ENCODE results near the gene MRPL1. TPM values are rescaled to one million over a fixed set of nuclear protein-coding genes. Genes with fewer than 3 reads are reported as not detected.
A peak's percentile ranks its signal among the peaks of the same experiment; 100 is the strongest.

The MRPL1 gene
- total RNA-seq, 3 donors from 2014 or later: 28.3 to 35.0 (median 29.1) TPM

DNA sequence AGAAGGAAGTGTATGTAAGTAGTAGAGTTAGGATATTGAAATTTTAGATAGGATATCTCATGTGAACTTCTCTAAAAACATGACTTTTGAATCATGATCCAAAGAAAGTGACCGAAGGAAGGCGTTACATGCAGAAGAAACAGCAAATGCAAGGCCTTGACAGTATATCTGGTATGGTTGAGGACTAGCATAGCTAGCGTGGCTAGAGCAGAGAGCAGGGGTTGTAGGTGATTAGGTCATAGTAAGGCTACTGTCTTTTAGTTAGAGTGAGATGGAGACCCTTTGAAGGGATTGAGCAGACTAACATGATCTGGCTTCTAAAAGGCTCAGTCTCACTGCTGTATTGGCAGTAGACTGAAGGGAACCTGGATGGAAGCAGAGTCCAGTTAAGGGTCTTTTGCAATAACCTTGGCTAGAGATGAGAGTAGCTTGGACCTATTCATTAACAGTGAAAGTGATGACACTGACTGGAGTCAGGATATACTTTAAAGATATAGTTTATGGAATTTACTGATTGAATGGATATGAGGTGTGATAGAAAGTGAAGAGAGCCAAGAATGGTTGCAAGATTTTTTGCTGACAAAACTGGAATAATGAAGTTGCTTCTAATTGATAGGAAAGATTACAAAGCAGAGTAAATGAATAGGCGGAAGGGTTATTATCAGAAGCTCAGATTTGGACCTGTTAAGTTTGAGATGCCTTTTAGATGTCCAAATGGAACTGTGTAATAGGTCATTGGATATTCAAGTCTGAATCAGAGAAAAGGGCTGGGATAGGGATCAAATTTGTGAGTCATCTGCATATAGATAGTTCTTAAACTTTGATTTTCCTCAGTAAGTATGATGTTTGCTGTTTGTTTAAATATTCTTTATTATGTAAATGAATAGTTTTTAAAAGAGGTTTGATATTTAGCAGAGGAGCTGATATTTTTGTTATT is 59.8 kb downstream of the MRPL1 start:
- Histone ChIP-seq H3K4me1 (ENCODE audit: low read depth) (no peaks in the 10 kb centered on the region), H3K36me3 (ENCODE audit: low read depth) (no peaks in the 10 kb centered on the region), H3K4me3 (no peak overlapping the region), H3K9me3 (peaks cover 5% of the 10 kb centered on the region)
- DNase-seq (no peak), ATAC-seq (no peak)
- intact Hi-C loops (cut with DNase I, micrococcal nuclease): no loop called here
- TF ChIP-seq, protein P1, sequence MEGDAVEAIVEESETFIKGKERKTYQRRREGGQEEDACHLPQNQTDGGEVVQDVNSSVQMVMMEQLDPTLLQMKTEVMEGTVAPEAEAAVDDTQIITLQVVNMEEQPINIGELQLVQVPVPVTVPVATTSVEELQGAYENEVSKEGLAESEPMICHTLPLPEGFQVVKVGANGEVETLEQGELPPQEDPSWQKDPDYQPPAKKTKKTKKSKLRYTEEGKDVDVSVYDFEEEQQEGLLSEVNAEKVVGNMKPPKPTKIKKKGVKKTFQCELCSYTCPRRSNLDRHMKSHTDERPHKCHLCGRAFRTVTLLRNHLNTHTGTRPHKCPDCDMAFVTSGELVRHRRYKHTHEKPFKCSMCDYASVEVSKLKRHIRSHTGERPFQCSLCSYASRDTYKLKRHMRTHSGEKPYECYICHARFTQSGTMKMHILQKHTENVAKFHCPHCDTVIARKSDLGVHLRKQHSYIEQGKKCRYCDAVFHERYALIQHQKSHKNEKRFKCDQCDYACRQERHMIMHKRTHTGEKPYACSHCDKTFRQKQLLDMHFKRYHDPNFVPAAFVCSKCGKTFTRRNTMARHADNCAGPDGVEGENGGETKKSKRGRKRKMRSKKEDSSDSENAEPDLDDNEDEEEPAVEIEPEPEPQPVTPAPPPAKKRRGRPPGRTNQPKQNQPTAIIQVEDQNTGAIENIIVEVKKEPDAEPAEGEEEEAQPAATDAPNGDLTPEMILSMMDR (IDR thresholded peaks at IDR 0.05): no peak

DNA sequence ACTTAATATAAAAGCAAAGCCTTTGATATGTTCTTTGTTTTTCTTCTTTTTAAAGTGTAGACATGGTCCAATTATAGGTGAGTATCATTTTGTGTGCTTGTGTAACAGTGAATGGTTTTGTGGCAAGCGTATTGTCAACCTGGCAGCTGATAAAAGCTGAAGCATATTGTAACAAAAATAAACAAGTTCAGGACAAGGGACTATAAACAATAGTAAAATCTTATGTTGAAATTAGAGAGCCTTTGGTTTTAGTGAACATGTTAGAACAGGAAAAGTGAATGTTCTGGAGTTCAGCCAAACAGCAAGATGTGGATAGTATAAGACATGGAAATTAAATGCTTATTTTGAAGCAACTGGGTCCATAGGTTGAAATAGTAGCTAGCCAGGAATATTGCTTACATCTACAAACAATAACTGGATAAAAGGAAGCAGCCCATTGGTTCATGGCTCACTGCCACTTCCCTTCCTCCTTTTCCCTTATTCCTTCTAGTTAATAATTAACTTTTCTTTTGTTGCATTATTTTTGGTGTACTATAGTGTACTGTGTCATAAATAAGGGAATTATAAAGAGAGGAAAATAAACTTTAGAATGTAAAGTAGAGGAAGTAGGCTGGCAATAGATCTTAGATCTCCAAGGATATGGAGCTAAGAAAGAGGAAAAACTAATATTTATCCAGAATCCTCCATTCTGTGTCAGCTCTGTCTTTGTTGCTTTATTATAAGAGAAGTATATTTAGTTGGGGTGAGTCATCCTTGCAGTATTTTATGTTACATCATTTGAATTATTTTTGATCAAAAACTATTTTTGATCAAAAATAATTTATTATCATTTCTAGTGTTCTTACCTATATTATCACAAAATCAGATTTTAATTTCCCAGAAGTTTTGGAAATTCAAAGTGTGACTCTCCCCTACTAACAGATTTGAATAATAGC is 65.6 kb downstream of the MRPL1 start:
- ATAC-seq: peak; percentile 93
- intact Hi-C loops (cut with DNase I, micrococcal nuclease): no loop called here
- H3K9me3 ChIP-seq: peaks cover 5% of the 10 kb centered on the region
- H3K4me1 ChIP-seq (ENCODE audit: low read depth): peaks cover 3% of the 10 kb centered on the region
- H3K36me3 ChIP-seq (ENCODE audit: low read depth): no peaks in the 10 kb centered on the region
- TF ChIP-seq, protein P1 (IDR thresholded peaks at IDR 0.05): no peak
- no peak overlapping the region for H3K4me3 ChIP-seq
- DNase-seq: peak in 1 of 3 donors; percentile 45

DNA sequence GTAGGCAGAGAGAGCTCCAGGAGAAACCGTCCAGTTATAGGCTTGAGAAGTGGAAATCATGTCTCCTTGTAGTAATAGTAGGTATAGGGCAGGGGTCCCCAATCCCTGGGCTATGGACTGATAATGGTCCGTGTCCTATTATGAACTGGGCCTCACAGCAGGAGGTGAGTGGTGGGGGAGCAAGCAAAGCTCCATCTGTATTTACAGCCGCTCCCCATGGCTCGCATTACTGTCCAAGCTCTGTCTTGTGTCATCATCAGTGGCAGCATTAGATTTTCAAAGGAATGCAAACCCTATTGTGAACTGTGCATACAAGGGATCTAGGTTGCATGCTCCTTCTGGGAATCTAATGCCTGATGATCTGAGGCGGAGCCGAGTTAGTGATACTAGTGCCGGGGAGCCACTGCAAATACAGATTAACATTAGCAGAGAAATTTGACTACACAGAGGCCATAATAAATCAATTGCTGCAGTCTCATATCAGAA is 67.6 kb downstream of the MRPL1 start:
- ATAC-seq (no peak), DNase-seq (no peak)
- Histone ChIP-seq H3K36me3 (ENCODE audit: low read depth) (no peaks in the 10 kb centered on the region), H3K4me3 (no peak overlapping the region), H3K9me3 (peaks cover 4% of the 10 kb centered on the region), H3K4me1 (ENCODE audit: low read depth) (peaks cover 3% of the 10 kb centered on the region)
- TF ChIP-seq, protein P1 (IDR thresholded peaks at IDR 0.05): no peak
- intact Hi-C loops (cut with DNase I, micrococcal nuclease): no loop called here

DNA sequence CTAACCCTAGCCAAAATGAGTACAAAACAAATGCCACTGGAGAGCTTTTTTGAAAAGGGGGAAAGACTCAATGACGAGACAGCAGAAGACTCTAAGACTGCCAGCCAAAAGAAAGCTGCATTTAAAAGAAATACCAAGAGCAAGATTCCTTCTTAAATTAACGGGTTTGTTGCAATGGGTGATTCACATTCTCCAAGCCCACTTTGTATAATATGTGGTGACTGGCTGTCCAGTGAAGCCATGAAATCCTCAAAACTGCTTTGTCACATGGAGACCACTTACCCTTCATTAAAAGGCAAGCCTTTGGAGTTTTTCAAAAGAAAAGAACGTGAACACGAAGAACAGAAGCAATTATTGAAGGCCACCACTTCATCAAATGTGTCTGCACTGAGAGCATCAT is 68.2 kb downstream of the MRPL1 start:
- Histone ChIP-seq H3K36me3 (ENCODE audit: low read depth) (no peaks in the 10 kb centered on the region), H3K4me3 (no peak overlapping the region), H3K9me3 (no peaks in the 10 kb centered on the region), H3K4me1 (ENCODE audit: low read depth) (peaks cover 3% of the 10 kb centered on the region)
- ATAC-seq: no peak
- intact Hi-C loops (cut with DNase I, micrococcal nuclease): no loop called here
- TF ChIP-seq, protein P1 (IDR thresholded peaks at IDR 0.05): no peak
- DNase-seq: no peak

DNA sequence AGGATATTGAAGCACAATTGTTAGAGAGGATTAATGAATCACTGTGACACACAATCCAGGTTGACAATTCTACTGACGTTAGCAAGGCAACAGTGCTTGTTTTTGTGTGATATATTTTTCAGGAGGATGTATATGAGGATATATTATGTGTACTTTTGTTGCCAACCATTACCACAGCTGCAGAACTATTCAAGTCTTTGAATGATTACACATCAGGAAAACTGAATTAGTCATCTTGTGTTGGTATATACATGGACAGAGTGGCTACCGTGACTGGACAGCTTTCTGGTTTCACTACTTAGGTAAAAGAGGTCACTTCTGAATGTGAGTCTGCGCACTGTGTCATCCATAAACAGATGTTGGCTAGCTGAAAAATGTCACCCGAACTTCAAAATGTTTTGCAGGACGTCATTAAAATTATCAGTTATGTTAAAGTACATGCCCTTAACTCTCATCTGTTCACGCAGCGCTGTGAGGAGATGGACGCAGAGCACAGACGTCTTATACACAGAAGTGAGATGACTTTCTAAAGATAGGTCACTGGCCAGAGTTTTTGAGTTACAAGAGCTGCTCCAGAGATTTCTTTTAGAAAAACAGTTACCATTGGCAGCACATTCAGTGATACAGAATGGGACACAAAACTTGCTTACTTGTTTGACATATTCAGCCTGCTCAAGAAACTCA is 69.0 kb downstream of the MRPL1 start:
- Histone ChIP-seq H3K4me3 (no peak overlapping the region), H3K4me1 (ENCODE audit: low read depth) (peaks cover 3% of the 10 kb centered on the region), H3K36me3 (ENCODE audit: low read depth) (no peaks in the 10 kb centered on the region), H3K9me3 (no peaks in the 10 kb centered on the region)
- ATAC-seq: no peak
- intact Hi-C loops (cut with DNase I, micrococcal nuclease): no loop called here
- TF ChIP-seq, protein P1 (IDR thresholded peaks at IDR 0.05): no peak
- DNase-seq: no peak
